Subcutaneous adipose tissue (tissue), 4 donors: Measurements from ENCODE around the gene MOB4. TPM values are rescaled to one million over a fixed set of nuclear protein-coding genes. Genes with fewer than 3 reads are reported as not detected.

ENCODE experiments used
- CTCF ChIP-seq: fragments of 450-650 bp; IDR thresholded peaks from one replicate; pipeline ENCODE4 v1.5.1; 2016; ENCODE audit warnings: low read depth, mild to moderate bottlenecking, control low read depth, antibody characterized with exemption, moderate library complexity
- total RNA-seq, 4 donors: library from RNA; depleted of rRNA; stranded (reverse); fragments of >200 nt; gene quantifications; one replicate each; pipeline ENCODE4 v1.1.0, GENCODE V29; 2016

Gene MOB4
- total RNA-seq, 4 donors from 2014 or later: 17.0 to 44.2 (median 24.1) TPM

- TF ChIP-seq CTCF: no peak
Measured at GRCh38 chr2:197515315-197515738, 539 bp upstream of the MOB4 start.

DNA sequence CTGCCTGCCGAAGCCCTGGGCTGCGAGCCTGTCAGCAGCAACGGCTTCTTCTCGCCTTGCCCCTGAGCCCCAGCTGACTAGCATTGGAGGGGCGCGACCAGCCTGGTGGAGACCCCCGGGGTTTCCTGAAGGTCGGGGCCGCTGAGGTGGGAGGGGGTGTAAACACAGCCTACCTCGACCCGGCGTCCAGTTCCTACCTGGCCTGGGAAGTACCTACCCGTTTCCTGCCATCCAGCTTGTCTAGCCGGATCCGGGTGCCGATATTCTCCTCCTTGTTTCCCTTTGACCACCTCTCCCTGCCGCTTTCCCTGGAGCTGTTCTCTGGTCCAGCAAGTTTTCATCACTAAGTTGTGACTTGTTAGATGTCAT, 511 bp downstream of the MOB4 start:
- TF ChIP-seq CTCF: no peak

GRCh38 chr2:197517150-197517549, 1.3 kb downstream of the MOB4 start:
- no peak for TF ChIP-seq CTCF

GRCh38 chr2:197538412-197538811, 22.5 kb downstream of the MOB4 start:
- TF ChIP-seq CTCF: no peak

DNA sequence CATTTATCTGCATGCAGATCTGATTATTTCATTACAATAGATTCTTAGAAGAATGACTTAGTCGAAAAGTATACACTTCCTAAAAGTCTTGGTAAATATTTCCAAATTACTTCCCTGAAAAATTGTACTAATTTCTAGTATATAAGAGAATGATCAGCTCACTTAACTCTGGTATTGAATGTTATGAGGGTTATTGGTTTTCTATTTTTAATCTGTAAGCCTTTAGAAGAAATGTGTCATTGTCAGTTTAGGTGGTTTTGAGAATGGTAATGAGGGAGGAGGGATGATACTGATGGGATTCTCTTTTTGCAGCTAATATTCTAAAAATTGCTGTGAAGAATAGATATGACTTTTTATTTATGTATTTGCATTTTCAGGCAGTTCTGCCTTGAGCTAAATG, 23.9 kb downstream of the MOB4 start:
- no peak for TF ChIP-seq CTCF

- TF ChIP-seq CTCF: no peak
Measured at GRCh38 chr2:197543206-197543605, 27.3 kb downstream of the MOB4 start.

GRCh38 chr2:197547163-197547900, 31.5 kb downstream of the MOB4 start:
- TF ChIP-seq CTCF: no peak
